Activated CD8-positive, alpha-beta memory T cell treated with anti-CD3 and anti-CD28 coated beads, Interleukin-2, amount 50 U/mL, for 1 hour (primary cell): ENCODE results near the gene CYSTM1.

Source experiments
- DNase-seq: peaks from one replicate; pipeline ENCODE4 v3.0.0-alpha.2; 2020; ENCODE audit errors: extremely low read depth

CYSTM1 gene

GRCh38 chr5:140208065-140208464 lies 33.1 kb downstream of the CYSTM1 start:
- no peak for DNase-seq

- DNase-seq: no peak
Observed at GRCh38 chr5:140213370-140213983, 38.5 kb downstream of the CYSTM1 start.

- no peak for DNase-seq
Observed at GRCh38 chr5:140214831-140215230, 39.8 kb downstream of the CYSTM1 start.

- no peak for DNase-seq
Observed at GRCh38 chr5:140215276-140215675, 40.3 kb downstream of the CYSTM1 start.

GRCh38 chr5:140216478-140217074 lies 41.6 kb downstream of the CYSTM1 start:
- DNase-seq: no peak

- no peak for DNase-seq
Observed at GRCh38 chr5:140217299-140218026, 42.5 kb downstream of the CYSTM1 start.

- no peak for DNase-seq
Observed at GRCh38 chr5:140219068-140219991, 44.3 kb downstream of the CYSTM1 start.

GRCh38 chr5:140220032-140220697 lies 45.2 kb downstream of the CYSTM1 start:
- DNase-seq: no peak

GRCh38 chr5:140220698-140221064 lies 45.7 kb downstream of the CYSTM1 start:
- no peak for DNase-seq

- DNase-seq: no peak
Observed at GRCh38 chr5:140221697-140222223, 46.8 kb downstream of the CYSTM1 start.

GRCh38 chr5:140222416-140222815 lies 47.4 kb downstream of the CYSTM1 start:
- no peak for DNase-seq

- no peak for DNase-seq
Observed at GRCh38 chr5:140223567-140223966, 48.6 kb downstream of the CYSTM1 start.

GRCh38 chr5:140224658-140225057 lies 49.7 kb downstream of the CYSTM1 start:
- DNase-seq: no peak

GRCh38 chr5:140225396-140225795 lies 50.4 kb downstream of the CYSTM1 start:
- DNase-seq: no peak

- no peak for DNase-seq
Observed at GRCh38 chr5:140227046-140227445, 52.1 kb downstream of the CYSTM1 start.

- DNase-seq: no peak
Observed at GRCh38 chr5:140228364-140228837, 53.4 kb downstream of the CYSTM1 start.

- DNase-seq: no peak
Observed at GRCh38 chr5:140230373-140230772, 55.4 kb downstream of the CYSTM1 start.

GRCh38 chr5:140232731-140233130 lies 57.7 kb downstream of the CYSTM1 start:
- no peak for DNase-seq

- no peak for DNase-seq
Observed at GRCh38 chr5:140234377-140234989, 59.5 kb downstream of the CYSTM1 start.

GRCh38 chr5:140235791-140236551 lies 61.0 kb downstream of the CYSTM1 start:
- DNase-seq: no peak
